22Rv1 (cell line): ENCODE data around the gene TIMM44.

Experiments used
- ZFX ChIP-seq: fragments of 450-650 bp; IDR thresholded peaks from 2 replicates; pipeline ENCODE4 v1.6.1; 2017; ENCODE audit warnings: antibody characterized with exemption, borderline replicate concordance
- TF ChIP-seq, protein P1 (sequence below): fragments of 450-650 bp; IDR thresholded peaks from 2 replicates; pipeline ENCODE4 v1.5.1; 2017; ENCODE audit warnings: mild to moderate bottlenecking

- TF ChIP-seq, protein P1, sequence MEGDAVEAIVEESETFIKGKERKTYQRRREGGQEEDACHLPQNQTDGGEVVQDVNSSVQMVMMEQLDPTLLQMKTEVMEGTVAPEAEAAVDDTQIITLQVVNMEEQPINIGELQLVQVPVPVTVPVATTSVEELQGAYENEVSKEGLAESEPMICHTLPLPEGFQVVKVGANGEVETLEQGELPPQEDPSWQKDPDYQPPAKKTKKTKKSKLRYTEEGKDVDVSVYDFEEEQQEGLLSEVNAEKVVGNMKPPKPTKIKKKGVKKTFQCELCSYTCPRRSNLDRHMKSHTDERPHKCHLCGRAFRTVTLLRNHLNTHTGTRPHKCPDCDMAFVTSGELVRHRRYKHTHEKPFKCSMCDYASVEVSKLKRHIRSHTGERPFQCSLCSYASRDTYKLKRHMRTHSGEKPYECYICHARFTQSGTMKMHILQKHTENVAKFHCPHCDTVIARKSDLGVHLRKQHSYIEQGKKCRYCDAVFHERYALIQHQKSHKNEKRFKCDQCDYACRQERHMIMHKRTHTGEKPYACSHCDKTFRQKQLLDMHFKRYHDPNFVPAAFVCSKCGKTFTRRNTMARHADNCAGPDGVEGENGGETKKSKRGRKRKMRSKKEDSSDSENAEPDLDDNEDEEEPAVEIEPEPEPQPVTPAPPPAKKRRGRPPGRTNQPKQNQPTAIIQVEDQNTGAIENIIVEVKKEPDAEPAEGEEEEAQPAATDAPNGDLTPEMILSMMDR, result no peak
- no peak for TF ChIP-seq ZFX
These were observed 35.9 kb downstream of the TIMM44 start for GRCh38 chr19:7907544-7907943.
